ENCODE measurements around the gene EML3. TPM values are rescaled to one million over a fixed set of nuclear protein-coding genes. Genes with fewer than 3 reads are reported as not detected.
A peak's percentile ranks its signal among the peaks of the same experiment; 100 is the strongest.
"Not testable (repeated sequence)": the region's sequence is repeated elsewhere in the genome, so short reads cannot be mapped to it uniquely, and the experiment has no call there.

Gene EML3
- polyA plus RNA-seq, 1 donor from 2014 or later, result 0.38 TPM

DNA sequence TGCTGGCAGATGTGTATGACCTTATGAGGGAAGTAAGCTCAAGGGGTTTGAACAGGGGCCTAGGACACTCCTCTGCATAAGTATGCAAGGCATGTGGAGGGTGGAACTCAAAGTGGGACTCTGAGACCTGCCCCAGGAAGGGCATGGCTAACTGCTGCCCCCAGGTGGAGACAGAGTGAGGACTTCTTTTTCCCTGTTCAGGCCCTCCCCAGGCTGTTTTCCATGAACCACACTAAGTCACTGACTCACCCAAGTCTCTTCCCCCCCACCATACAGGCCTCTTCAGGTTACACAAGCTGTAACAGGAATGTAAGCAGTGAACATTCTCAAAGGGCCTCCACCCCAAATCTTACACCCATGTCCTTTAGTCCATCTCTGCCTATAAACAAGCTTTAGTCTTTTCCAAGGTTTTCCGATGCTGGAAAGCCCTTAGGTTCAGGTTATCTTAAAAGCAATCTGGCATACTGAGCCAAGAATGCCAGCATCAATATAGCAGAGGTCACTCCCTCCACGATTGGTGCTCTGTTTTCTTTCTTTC is 51.9 kb downstream of the EML3 start:
- TF ChIP-seq EP300 (conservative IDR thresholded peaks at IDR 0.05; ENCODE audit: poor library complexity, severe bottlenecking) (no peak), REST (IDR thresholded peaks at IDR 0.05; ENCODE audit: borderline replicate concordance) (no peak), RAD21 (conservative IDR thresholded peaks at IDR 0.05) (no peak), SMC3 (conservative IDR thresholded peaks at IDR 0.05; ENCODE audit: poor library complexity) (peak; percentile 56), EZH2 (IDR thresholded peaks at IDR 0.05; ENCODE audit: borderline replicate concordance, insufficient read depth, low read length, poor library complexity, severe bottlenecking) (no peak), TAF1 (IDR thresholded peaks at IDR 0.05; ENCODE audit: low read depth) (no peak), POLR2AphosphoS5 (IDR thresholded peaks at IDR 0.05) (no peak), MXI1 (conservative IDR thresholded peaks at IDR 0.05; ENCODE audit: poor library complexity, severe bottlenecking) (no peak)
- TF ChIP-seq, protein P1, sequence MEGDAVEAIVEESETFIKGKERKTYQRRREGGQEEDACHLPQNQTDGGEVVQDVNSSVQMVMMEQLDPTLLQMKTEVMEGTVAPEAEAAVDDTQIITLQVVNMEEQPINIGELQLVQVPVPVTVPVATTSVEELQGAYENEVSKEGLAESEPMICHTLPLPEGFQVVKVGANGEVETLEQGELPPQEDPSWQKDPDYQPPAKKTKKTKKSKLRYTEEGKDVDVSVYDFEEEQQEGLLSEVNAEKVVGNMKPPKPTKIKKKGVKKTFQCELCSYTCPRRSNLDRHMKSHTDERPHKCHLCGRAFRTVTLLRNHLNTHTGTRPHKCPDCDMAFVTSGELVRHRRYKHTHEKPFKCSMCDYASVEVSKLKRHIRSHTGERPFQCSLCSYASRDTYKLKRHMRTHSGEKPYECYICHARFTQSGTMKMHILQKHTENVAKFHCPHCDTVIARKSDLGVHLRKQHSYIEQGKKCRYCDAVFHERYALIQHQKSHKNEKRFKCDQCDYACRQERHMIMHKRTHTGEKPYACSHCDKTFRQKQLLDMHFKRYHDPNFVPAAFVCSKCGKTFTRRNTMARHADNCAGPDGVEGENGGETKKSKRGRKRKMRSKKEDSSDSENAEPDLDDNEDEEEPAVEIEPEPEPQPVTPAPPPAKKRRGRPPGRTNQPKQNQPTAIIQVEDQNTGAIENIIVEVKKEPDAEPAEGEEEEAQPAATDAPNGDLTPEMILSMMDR (IDR thresholded peaks at IDR 0.05; ENCODE audit: poor library complexity, severe bottlenecking), result peak; percentile 43
- Histone ChIP-seq H3K79me2 (replicated peaks; ENCODE audit: insufficient read depth, low read length) (no peaks in the 10 kb centered on the region), H3K9me3 (ENCODE audit: low read length) (no peaks in the 10 kb centered on the region), H4K20me1 (ENCODE audit: insufficient read depth) (no peaks in the 10 kb centered on the region), H3K27me3 (ENCODE audit: insufficient read depth, low read depth, low read length) (no peaks in the 10 kb centered on the region), H2AFZ (ENCODE audit: low read depth, low read length) (no peak overlapping the region), H3K36me3 (ENCODE audit: insufficient read depth, low read length) (no peaks in the 10 kb centered on the region), H3K9me2 (ENCODE audit: insufficient read depth, low read length) (no peaks in the 10 kb centered on the region), H3K27ac (ENCODE audit: low read length) (no peak overlapping the region), H3K4me3 (ENCODE audit: low read length) (no peak overlapping the region), H3K9ac (ENCODE audit: low read length) (no peak overlapping the region), H3K4me2 (ENCODE audit: low read length) (no peak overlapping the region), H3F3A (ENCODE audit: insufficient read depth, low read length, poor library complexity, severe bottlenecking) (no peaks in the 10 kb centered on the region)

GRCh38 chr11:62559626-62560025 is 52.9 kb downstream of the EML3 start:
- H3K36me3 ChIP-seq (ENCODE audit: insufficient read depth, low read length); H3K27me3 ChIP-seq (ENCODE audit: insufficient read depth, low read depth, low read length); H4K20me1 ChIP-seq (ENCODE audit: insufficient read depth); H3F3A ChIP-seq (ENCODE audit: insufficient read depth, low read length, poor library complexity, severe bottlenecking); H3K4me2 ChIP-seq (ENCODE audit: low read length); H3K9me2 ChIP-seq (ENCODE audit: insufficient read depth, low read length); H3K9ac ChIP-seq (ENCODE audit: low read length); H3K4me3 ChIP-seq (ENCODE audit: low read length); H3K79me2 ChIP-seq (replicated peaks; ENCODE audit: insufficient read depth, low read length); H2AFZ ChIP-seq (ENCODE audit: low read depth, low read length); H3K27ac ChIP-seq (ENCODE audit: low read length); H3K9me3 ChIP-seq (ENCODE audit: low read length): not testable (repeated sequence)

DNA sequence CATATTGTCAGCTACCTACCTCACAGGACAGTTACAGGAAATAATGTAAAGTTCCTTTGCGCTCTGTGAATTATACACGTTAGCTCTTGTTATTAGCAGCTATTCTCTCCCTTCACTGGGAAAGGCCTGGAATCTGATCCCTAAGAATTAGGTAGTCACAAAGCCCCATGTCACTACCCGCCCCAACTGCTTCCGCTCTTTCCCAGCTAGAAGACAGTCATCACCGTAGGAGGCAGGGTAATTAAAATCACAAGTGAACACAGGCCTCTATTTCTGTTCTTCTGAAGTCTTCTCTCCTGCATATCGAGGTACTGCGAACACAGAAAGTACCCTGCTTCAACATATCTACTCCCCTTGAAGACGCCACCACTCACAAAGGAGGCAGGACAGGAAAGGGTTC is 53.4 kb downstream of the EML3 start:
- Histone ChIP-seq H3K9ac (ENCODE audit: low read length) (no peak overlapping the region), H4K20me1 (ENCODE audit: insufficient read depth) (no peaks in the 10 kb centered on the region), H3K4me2 (ENCODE audit: low read length) (no peak overlapping the region), H3K9me3 (ENCODE audit: low read length) (no peaks in the 10 kb centered on the region), H3K9me2 (ENCODE audit: insufficient read depth, low read length) (no peaks in the 10 kb centered on the region), H3K27ac (ENCODE audit: low read length) (no peak overlapping the region), H3K79me2 (replicated peaks; ENCODE audit: insufficient read depth, low read length) (no peaks in the 10 kb centered on the region), H3K4me3 (ENCODE audit: low read length) (no peak overlapping the region), H3F3A (ENCODE audit: insufficient read depth, low read length, poor library complexity, severe bottlenecking) (no peaks in the 10 kb centered on the region), H3K36me3 (ENCODE audit: insufficient read depth, low read length) (no peaks in the 10 kb centered on the region), H3K27me3 (ENCODE audit: insufficient read depth, low read depth, low read length) (no peaks in the 10 kb centered on the region), H2AFZ (ENCODE audit: low read depth, low read length) (no peak overlapping the region)
- no peak for TF ChIP-seq EZH2 (IDR thresholded peaks at IDR 0.05; ENCODE audit: borderline replicate concordance, insufficient read depth, low read length, poor library complexity, severe bottlenecking)
- TF ChIP-seq SMC3 (conservative IDR thresholded peaks at IDR 0.05; ENCODE audit: poor library complexity), result no peak
- no peak for TF ChIP-seq TAF1 (IDR thresholded peaks at IDR 0.05; ENCODE audit: low read depth)
- no peak for TF ChIP-seq RAD21 (conservative IDR thresholded peaks at IDR 0.05)
- TF ChIP-seq, protein P1 (IDR thresholded peaks at IDR 0.05; ENCODE audit: poor library complexity, severe bottlenecking), result no peak
- no peak for TF ChIP-seq MXI1 (conservative IDR thresholded peaks at IDR 0.05; ENCODE audit: poor library complexity, severe bottlenecking)
- no peak for TF ChIP-seq REST (IDR thresholded peaks at IDR 0.05; ENCODE audit: borderline replicate concordance)
- no peak for TF ChIP-seq EP300 (conservative IDR thresholded peaks at IDR 0.05; ENCODE audit: poor library complexity, severe bottlenecking)
- no peak for TF ChIP-seq POLR2AphosphoS5 (IDR thresholded peaks at IDR 0.05)
